GM10266 (cell line): ENCODE data around the gene DNAJC18.

Source experiments
- DNase-seq: peaks from one replicate; pipeline ENCODE4 v3.0.0; 2012; ENCODE audit errors: extremely low spot score
- TF ChIP-seq, protein P1 (sequence below): IDR thresholded peaks from 2 replicates; pipeline ENCODE4 v1.5.1; 2012; ENCODE audit warnings: mild to moderate bottlenecking, low read depth; ENCODE audit not compliant: control insufficient read depth, insufficient read depth; ENCODE audit errors: missing control alignments

The DNAJC18 gene

DNA sequence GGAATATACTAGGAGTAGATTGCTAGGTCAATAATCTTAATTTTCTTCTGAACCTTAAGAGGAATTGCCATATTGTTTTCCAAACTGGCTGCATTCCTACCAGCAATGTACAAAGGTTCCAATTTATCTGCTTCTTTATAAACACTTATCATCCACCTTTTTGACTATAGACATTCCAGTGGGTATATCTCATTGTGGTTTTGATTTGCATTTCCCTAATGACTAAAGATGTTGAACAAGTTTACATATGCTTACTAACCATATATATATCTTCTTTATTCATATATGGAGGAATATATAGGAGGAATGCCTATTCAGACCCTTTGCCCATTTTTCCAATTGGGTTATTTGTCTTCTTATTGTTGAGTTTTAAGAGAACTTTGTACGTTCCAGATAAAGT, 7.6 kb downstream of the DNAJC18 start:
- TF ChIP-seq, protein P1, sequence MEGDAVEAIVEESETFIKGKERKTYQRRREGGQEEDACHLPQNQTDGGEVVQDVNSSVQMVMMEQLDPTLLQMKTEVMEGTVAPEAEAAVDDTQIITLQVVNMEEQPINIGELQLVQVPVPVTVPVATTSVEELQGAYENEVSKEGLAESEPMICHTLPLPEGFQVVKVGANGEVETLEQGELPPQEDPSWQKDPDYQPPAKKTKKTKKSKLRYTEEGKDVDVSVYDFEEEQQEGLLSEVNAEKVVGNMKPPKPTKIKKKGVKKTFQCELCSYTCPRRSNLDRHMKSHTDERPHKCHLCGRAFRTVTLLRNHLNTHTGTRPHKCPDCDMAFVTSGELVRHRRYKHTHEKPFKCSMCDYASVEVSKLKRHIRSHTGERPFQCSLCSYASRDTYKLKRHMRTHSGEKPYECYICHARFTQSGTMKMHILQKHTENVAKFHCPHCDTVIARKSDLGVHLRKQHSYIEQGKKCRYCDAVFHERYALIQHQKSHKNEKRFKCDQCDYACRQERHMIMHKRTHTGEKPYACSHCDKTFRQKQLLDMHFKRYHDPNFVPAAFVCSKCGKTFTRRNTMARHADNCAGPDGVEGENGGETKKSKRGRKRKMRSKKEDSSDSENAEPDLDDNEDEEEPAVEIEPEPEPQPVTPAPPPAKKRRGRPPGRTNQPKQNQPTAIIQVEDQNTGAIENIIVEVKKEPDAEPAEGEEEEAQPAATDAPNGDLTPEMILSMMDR, result no peak
- DNase-seq, result no peak

DNA sequence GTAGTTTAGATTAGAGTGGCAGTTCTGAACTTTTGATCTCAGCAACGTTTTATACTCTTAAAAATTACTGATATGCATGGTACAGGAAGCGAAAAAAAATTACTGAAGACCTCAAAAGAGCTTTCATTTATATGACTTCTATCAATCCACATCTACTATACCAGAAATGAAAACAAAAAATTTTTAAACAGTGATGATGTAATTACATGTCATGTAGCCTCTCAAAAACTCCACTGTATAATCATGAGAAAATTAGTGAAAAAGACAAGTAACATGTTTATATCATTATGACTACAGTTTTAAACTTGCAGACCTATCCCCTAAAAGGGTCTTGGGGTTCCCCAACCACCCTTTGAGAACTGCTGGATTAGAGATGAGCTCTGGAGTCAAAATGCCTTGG, 9.3 kb downstream of the DNAJC18 start:
- TF ChIP-seq, protein P1, result no peak
- DNase-seq, result no peak

DNA sequence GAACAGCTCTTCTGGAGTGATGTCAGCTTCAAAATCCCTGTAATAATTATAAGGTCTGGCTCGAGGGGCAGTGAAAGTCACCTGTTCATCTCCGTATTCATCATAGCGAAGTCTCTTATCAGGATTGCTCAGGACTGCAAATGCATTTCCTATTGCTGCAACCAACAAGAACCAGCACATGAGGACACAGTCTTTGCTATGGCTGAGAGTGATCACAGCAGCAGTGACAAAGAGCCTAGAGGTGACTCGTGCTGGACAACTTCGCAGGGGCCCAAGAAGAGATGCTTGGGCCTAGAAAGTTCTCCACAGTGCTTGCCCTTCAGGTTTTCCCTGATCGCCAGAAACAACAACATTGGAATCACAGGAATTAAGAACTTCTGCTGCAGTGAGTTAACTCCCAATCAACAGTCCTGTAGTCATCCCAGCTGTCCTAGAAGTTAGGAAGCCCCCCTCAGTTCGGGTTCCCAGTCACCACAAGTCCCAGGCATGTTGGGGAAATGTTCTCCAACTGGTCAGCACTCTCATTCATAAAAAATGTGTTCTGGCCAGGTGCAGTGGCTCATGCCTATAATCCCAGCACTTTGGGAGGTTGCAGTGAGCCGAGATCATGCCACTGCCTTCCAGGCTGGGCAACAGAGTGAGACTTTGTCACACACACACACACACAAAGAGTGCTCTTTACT, 13.0 kb downstream of the DNAJC18 start:
- TF ChIP-seq, protein P1, result no peak
- DNase-seq, result no peak

- no peak for DNase-seq
- TF ChIP-seq, protein P1, result no peak
These were observed 13.8 kb downstream of the DNAJC18 start for GRCh38 chr5:139425497-139425896.

DNA sequence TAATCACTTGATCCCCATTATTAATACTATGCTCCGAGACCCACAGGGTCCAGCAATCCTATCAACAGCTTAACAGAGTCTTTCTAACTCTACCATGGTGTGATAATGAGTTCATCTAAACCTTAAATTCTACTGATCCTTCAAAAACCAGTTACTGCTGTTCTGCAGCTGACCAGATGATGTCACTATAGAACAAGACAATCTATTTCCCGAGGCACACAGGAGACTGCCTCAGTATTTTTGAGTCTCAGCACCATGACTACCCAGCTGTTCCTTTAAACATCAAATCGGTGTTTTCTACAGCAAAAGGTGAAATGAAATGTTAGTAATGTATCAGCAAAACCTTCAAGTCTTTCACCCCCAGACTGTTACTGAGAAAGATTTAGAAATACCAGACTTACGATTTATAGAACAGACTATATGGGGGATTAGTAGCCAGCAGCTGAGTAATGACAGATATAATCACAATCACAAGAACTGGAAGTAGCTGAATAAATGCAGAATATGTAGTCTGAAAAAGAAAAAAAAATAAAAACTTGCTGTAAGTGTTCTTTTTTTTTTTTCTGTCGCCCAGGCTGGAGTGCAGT, 16.9 kb downstream of the DNAJC18 start:
- TF ChIP-seq, protein P1, result peak; percentile 93

GRCh38 chr5:139419226-139420192, 19.8 kb downstream of the DNAJC18 start:
- TF ChIP-seq, protein P1, result no peak
- no peak for DNase-seq

More for the DNA sequence above, 16.9 kb downstream of the DNAJC18 start:
- DNase-seq, result peak; percentile 75
